Kidney (tissue), 14 donors: ENCODE measurements around the gene TBC1D9. TPM values are rescaled to one million over a fixed set of nuclear protein-coding genes. Genes with fewer than 3 reads are reported as not detected.

Source experiments
- DNase-seq, 5 donors: peaks; one replicate each; pipeline ENCODE4 v3.0.0-alpha.2; 2013 to 2020
- FAIRE-seq: peaks from 2 replicates; lab custom pipeline; 2012; peaks lifted over from hg19 to GRCh38; lab: Jason Lieb, UNC
- H3K27ac ChIP-seq, 2 donors: one replicate each; pipeline ENCODE4 v1.7.0; 2013; ENCODE audit warnings: low read depth in 2 of 2, low read length in 2 of 2, inconsistent platforms in 1 of 2
- H3K27me3 ChIP-seq: one replicate; pipeline ENCODE4 v1.7.1; 2013; ENCODE audit warnings: low read length, inconsistent platforms; ENCODE audit not compliant: control insufficient read depth, insufficient read depth
- H3K36me3 ChIP-seq, 3 donors: one replicate each; pipeline versions ENCODE4 v1.7.0 to v1.7.1; 2013; ENCODE audit warnings: low read length in 3 of 3, control low read depth in 1 of 3, inconsistent platforms in 1 of 3; ENCODE audit not compliant: insufficient read depth in 3 of 3, control insufficient read depth in 2 of 3
- H3K4me1 ChIP-seq, 3 donors: one replicate each; pipeline versions ENCODE4 v1.7.0 to v1.7.1; 2013; ENCODE audit warnings: low read length in 3 of 3, inconsistent platforms in 1 of 3, low read depth in 1 of 3; ENCODE audit not compliant: control insufficient read depth in 2 of 3, insufficient read depth in 2 of 3
- H3K4me3 ChIP-seq, 3 donors: one replicate each; pipeline versions ENCODE4 v1.7.0 to v1.8.1; 2013; ENCODE audit warnings: low read length in 3 of 3, control low read depth in 1 of 3, inconsistent platforms in 1 of 3
- H3K9ac ChIP-seq, 3 donors: one replicate each; pipeline versions ENCODE4 v1.7.0 to v1.7.1; 2013; ENCODE audit warnings: low read length in 3 of 3, control low read depth in 1 of 3, inconsistent platforms in 1 of 3
- H3K9me3 ChIP-seq, 3 donors: one replicate each; pipeline versions ENCODE4 v1.7.0 to v1.7.1; 2013; ENCODE audit warnings: low read length in 3 of 3, control low read depth in 1 of 3, inconsistent platforms in 1 of 3; ENCODE audit not compliant: control insufficient read depth in 2 of 3, insufficient read depth in 1 of 3
- intact Hi-C: fragments of 100-400 bp; cut with DNase I; formaldehyde crosslinking; loops from one replicate; pipeline ENCODE4 v1.11.1; 2022
- polyA plus RNA-seq: library from polyadenylated mRNA; stranded (reverse); fragments of 350-450 nt; fragmentation: Illumina TruSeq; extraction: RNeasy Lipid Tissue Mini Kit (QIAGEN cat#74804); gene quantifications from one replicate; pipeline ENCODE4 v1.2.3, GENCODE V29; 2014; ENCODE audit warnings: low read depth, low replicate concordance; ENCODE audit not compliant: insufficient read depth
- total RNA-seq: library from RNA; stranded (reverse); fragmentation: NEBNext Ultra II Directional; extraction: Animal tissue kit (Norgen Biotek cat#: 25700); gene quantifications from one replicate; pipeline ENCODE4 v1.2.1, GENCODE V29; 2021
- TF ChIP-seq, protein P1 (sequence below): IDR thresholded peaks from 3 replicates; pipeline ENCODE4 v1.5.1; 2012; ENCODE audit warnings: mild to moderate bottlenecking, moderate library complexity, borderline replicate concordance; ENCODE audit not compliant: insufficient read depth; ENCODE audit errors: extremely low read depth
- donor health status: control.
- donor health status: control.
- donor health status: control.
- donor health status: control.
- donor health status: control.
- donor health status: DM: yes; HTN: yes; CAD: no.
- donor health status: Normal renal cell carcinoma (clear cell type).

The TBC1D9 gene
- total and polyA plus RNA-seq, 2 donors from 2014 or later, result 14.4 to 38.6 TPM

DNA sequence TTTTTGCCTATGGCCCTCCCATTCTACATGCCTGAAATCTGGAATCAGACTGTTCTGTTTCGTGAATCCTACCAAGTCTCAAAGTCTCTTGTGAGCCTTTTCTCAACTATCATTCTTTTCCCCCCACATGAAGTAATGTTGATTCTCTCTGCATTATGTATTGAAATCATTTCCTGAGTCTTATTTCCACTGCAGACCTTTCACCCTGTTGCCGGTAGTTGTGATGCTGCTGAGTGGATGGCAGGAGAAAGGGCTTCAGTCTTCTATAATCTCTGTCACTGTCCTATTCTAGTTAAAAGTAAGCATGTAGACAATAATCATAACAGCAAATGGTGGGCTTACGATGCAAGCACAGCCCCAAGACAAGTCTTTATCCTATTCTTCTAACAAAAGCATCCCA is 75.0 kb downstream of the TBC1D9 start:
- intact Hi-C loops, result no loop called here
- FAIRE-seq, result no peak

DNA sequence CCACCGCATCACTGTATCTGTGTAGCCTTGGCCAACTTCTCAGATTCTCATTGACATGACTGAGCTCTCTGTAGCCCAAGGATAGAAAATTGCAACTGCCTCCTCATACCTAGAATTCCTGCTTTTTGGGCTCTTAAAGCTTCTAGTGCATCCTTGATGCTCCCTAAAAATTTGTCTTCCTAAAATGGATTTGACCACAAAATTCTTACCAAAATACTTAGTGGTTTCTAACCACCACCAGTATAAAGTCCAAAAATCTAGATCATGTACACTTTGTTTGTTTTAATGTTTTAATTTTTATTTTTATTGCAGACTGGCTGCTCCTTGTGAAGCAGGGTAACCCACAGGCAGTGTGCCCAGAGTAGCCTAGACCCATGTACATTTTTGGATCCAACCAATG is 75.5 kb downstream of the TBC1D9 start:
- Histone ChIP-seq H3K4me1 (no peaks in the 10 kb centered on the region), H3K9me3 (no peaks in the 10 kb centered on the region), H3K27me3 (no peaks in the 10 kb centered on the region), H3K9ac (no peak overlapping the region), H3K27ac (no peak overlapping the region), H3K4me3 (no peak overlapping the region), H3K36me3 (peaks cover 4 to 18% (median 12%) of the 10 kb centered on the region in 3 donors)
- intact Hi-C loops, result no loop called here
- TF ChIP-seq, protein P1, sequence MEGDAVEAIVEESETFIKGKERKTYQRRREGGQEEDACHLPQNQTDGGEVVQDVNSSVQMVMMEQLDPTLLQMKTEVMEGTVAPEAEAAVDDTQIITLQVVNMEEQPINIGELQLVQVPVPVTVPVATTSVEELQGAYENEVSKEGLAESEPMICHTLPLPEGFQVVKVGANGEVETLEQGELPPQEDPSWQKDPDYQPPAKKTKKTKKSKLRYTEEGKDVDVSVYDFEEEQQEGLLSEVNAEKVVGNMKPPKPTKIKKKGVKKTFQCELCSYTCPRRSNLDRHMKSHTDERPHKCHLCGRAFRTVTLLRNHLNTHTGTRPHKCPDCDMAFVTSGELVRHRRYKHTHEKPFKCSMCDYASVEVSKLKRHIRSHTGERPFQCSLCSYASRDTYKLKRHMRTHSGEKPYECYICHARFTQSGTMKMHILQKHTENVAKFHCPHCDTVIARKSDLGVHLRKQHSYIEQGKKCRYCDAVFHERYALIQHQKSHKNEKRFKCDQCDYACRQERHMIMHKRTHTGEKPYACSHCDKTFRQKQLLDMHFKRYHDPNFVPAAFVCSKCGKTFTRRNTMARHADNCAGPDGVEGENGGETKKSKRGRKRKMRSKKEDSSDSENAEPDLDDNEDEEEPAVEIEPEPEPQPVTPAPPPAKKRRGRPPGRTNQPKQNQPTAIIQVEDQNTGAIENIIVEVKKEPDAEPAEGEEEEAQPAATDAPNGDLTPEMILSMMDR, result no peak
- DNase-seq, result no peak
- no peak for FAIRE-seq

More for the DNA sequence above, 75.0 kb downstream of the TBC1D9 start:
- no peaks in the 10 kb centered on the region for H3K9me3 ChIP-seq
- H3K9ac ChIP-seq, result no peak overlapping the region
- H3K4me1 ChIP-seq, result no peaks in the 10 kb centered on the region
- no peaks in the 10 kb centered on the region for H3K27me3 ChIP-seq
- no peak for DNase-seq
- H3K27ac ChIP-seq, result no peak overlapping the region
- H3K36me3 ChIP-seq, result peaks cover 4 to 18% (median 12%) of the 10 kb centered on the region in 3 donors
- TF ChIP-seq, protein P1, result no peak
- no peak overlapping the region for H3K4me3 ChIP-seq

DNA sequence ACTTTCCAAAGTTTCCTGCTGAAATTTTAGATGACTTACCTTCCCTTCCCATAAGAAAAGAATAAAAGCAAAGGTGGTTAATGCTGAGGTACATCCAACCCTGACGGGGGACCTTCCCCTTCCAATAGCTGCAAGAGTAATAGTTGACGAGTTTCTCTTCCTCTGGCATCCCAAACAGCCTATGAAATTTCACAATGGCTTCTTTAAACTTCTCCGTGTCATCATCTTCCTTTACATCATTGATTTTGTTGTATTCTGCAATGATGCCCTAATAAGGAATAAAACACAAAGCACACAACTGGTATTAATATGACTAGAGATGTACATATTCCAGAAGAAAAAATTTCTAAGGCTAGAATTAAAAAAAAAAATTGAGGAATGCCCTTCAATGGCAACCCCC is 76.6 kb downstream of the TBC1D9 start:
- DNase-seq (no peak), FAIRE-seq (no peak)
- H3K4me3 ChIP-seq, result no peak overlapping the region
- H3K36me3 ChIP-seq, result peaks cover 2 to 18% (median 12%) of the 10 kb centered on the region in 3 donors
- intact Hi-C loops, result no loop called here
- no peaks in the 10 kb centered on the region for H3K9me3 ChIP-seq
- H3K27me3 ChIP-seq, result no peaks in the 10 kb centered on the region
- TF ChIP-seq, protein P1, result no peak
- H3K4me1 ChIP-seq, result no peaks in the 10 kb centered on the region
- H3K27ac ChIP-seq, result no peak overlapping the region
- H3K9ac ChIP-seq, result no peak overlapping the region
